Cardiac muscle cell (in vitro differentiated cells and primary cell): ENCODE data around the gene CAMSAP1. TPM values are rescaled to one million over a fixed set of nuclear protein-coding genes. Genes with fewer than 3 reads are reported as not detected.
"Not testable (repeated sequence)": the region's sequence is repeated elsewhere in the genome, so short reads cannot be mapped to it uniquely, and the experiment has no call there.

Experiments
- DNase-seq, 2 donors: peaks; one replicate each; pipeline versions ENCODE4 v3.0.0 to v3.0.0-alpha.2; 2010 to 2017; ENCODE audit warnings: low read depth in 1 of 2, low spot score in 1 of 2
- H3K27ac ChIP-seq: fragments of 200-600 bp; sonication (generic); 2 replicates; pipeline ENCODE4 v1.5.1; 2016
- H3K27me3 ChIP-seq: fragments of 200-600 bp; sonication (generic); 2 replicates; pipeline ENCODE4 v1.6.0; 2016; ENCODE audit warnings: control low read depth
- H3K36me3 ChIP-seq: fragments of 200-600 bp; sonication (generic); 2 replicates; pipeline ENCODE4 v1.5.1; 2016; ENCODE audit warnings: control low read depth
- H3K4me1 ChIP-seq: fragments of 200-600 bp; sonication (generic); 2 replicates; pipeline ENCODE4 v1.8.1; 2017; ENCODE audit warnings: low read depth, mild to moderate bottlenecking, mixed run types
- H3K4me3 ChIP-seq: fragments of 200-600 bp; sonication (generic); 2 replicates; pipeline ENCODE4 v1.5.1; 2016; ENCODE audit warnings: mild to moderate bottlenecking
- H3K9me3 ChIP-seq: fragments of 200-600 bp; sonication (generic); 2 replicates; pipeline ENCODE4 v1.5.1; 2017; ENCODE audit warnings: low read depth, mild to moderate bottlenecking, control low read depth
- polyA plus RNA-seq: library from polyadenylated mRNA; unstranded; fragments of >200 nt; fragmentation: Nextera tagmentation; extraction: Ambion mirVana; gene quantifications from 2 replicates; pipeline ENCODE4 v1.2.1, GENCODE V29; 2016
- total RNA-seq: library from RNA; depleted of rRNA; stranded (reverse); fragments of >200 nt; gene quantifications from 2 replicates; pipeline ENCODE4 v1.2.3, GENCODE V29; 2016
- TF ChIP-seq, protein P1 (sequence below): IDR thresholded peaks from 2 replicates; pipeline ENCODE4 v1.5.1; 2012; ENCODE audit warnings: low read depth, mild to moderate bottlenecking, low read length

CAMSAP1 gene
- total and polyA plus RNA-seq, 2 experiments from 2014 or later, result 7.8 to 64.1 TPM

DNA sequence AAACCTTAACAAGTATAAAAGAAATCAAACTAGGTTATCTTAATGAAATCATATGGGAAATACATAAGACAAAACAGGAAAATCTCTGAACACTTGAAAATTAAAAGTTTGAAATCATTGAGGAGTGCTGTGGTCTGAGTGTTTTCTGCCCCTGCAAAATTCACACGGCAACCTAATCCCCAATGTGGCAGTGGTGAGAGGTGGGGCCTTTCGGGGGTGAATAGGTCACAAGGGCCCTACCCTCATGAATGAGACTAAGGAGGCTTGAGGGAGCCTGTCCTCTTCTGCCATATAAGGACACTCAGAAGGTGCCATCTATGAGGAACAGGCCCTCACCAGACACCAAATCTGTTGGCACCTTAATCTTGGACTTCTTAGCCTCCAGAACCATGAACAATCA is 10.7 kb downstream of the CAMSAP1 start:
- no peak overlapping the region for H3K27ac ChIP-seq
- no peak overlapping the region for H3K4me3 ChIP-seq
- DNase-seq, result no peak
- H3K4me1 ChIP-seq, result no peaks in the 10 kb centered on the region
- no peaks in the 10 kb centered on the region for H3K9me3 ChIP-seq
- H3K27me3 ChIP-seq, result no peaks in the 10 kb centered on the region
- TF ChIP-seq, protein P1, sequence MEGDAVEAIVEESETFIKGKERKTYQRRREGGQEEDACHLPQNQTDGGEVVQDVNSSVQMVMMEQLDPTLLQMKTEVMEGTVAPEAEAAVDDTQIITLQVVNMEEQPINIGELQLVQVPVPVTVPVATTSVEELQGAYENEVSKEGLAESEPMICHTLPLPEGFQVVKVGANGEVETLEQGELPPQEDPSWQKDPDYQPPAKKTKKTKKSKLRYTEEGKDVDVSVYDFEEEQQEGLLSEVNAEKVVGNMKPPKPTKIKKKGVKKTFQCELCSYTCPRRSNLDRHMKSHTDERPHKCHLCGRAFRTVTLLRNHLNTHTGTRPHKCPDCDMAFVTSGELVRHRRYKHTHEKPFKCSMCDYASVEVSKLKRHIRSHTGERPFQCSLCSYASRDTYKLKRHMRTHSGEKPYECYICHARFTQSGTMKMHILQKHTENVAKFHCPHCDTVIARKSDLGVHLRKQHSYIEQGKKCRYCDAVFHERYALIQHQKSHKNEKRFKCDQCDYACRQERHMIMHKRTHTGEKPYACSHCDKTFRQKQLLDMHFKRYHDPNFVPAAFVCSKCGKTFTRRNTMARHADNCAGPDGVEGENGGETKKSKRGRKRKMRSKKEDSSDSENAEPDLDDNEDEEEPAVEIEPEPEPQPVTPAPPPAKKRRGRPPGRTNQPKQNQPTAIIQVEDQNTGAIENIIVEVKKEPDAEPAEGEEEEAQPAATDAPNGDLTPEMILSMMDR, result no peak
- H3K36me3 ChIP-seq, result no peaks in the 10 kb centered on the region

- no peak for DNase-seq
- H3K4me3 ChIP-seq, result no peak overlapping the region
Observed at GRCh38 chr9:135896205-135896604, 11.1 kb downstream of the CAMSAP1 start.

GRCh38 chr9:135895202-135895848 is 12.0 kb downstream of the CAMSAP1 start:
- H3K4me1 ChIP-seq, result peaks cover 11% of the 10 kb centered on the region
- no peak overlapping the region for H3K27ac ChIP-seq
- H3K36me3 ChIP-seq, result no peaks in the 10 kb centered on the region
- no peaks in the 10 kb centered on the region for H3K27me3 ChIP-seq
- no peaks in the 10 kb centered on the region for H3K9me3 ChIP-seq
- TF ChIP-seq, protein P1, result no peak
- H3K4me3 ChIP-seq, result no peak overlapping the region
- DNase-seq, result no peak

More at GRCh38 chr9:135896205-135896604, 11.1 kb downstream of the CAMSAP1 start:
- Histone ChIP-seq H3K27ac (no peak overlapping the region), H3K36me3 (no peaks in the 10 kb centered on the region), H3K9me3 (no peaks in the 10 kb centered on the region), H3K4me1 (peaks cover 2% of the 10 kb centered on the region), H3K27me3 (no peaks in the 10 kb centered on the region)
- TF ChIP-seq, protein P1, result no peak

DNA sequence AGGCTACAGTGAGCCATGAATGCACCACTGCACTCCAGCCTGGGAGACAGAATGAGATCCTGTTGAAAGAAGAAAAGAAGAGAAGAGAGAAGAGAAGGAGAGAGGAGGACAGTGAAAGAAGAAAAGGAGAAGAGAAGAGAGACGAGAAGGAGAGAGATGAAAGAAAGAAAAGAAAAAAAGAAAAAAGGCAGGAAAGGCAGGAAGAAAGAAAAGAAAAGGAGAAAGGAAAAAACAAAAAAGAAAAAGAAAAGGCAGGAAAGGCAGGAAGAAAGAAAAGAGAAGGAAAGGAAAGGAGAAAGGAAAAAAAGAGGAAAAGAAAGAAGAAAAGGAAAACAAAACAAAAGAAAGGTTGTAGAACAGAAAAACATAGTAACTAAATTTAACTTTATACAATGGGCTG is 14.2 kb downstream of the CAMSAP1 start:
- peaks cover 25% of the 10 kb centered on the region for H3K4me1 ChIP-seq
- H3K27me3 ChIP-seq, result no peaks in the 10 kb centered on the region
- no peaks in the 10 kb centered on the region for H3K9me3 ChIP-seq
- no peak overlapping the region for H3K4me3 ChIP-seq
- no peaks in the 10 kb centered on the region for H3K36me3 ChIP-seq
- H3K27ac ChIP-seq, result no peak overlapping the region
- TF ChIP-seq, protein P1, result no peak
- no peak for DNase-seq

- not testable (repeated sequence) for H3K27ac ChIP-seq, H3K36me3 ChIP-seq, H3K9me3 ChIP-seq, H3K27me3 ChIP-seq, H3K4me3 ChIP-seq, DNase-seq
- H3K4me1 ChIP-seq, result peaks cover 32% of the 10 kb centered on the region
Observed at GRCh38 chr9:135892327-135892726, 15.0 kb downstream of the CAMSAP1 start.

GRCh38 chr9:135891027-135891631 is 16.2 kb downstream of the CAMSAP1 start:
- H3K27ac ChIP-seq, result peak overlapping the region; percentile 28
- TF ChIP-seq, protein P1, result no peak
- no peaks in the 10 kb centered on the region for H3K9me3 ChIP-seq
- DNase-seq, result no peak
- no peaks in the 10 kb centered on the region for H3K36me3 ChIP-seq
- H3K4me3 ChIP-seq, result no peak overlapping the region
- H3K27me3 ChIP-seq, result no peaks in the 10 kb centered on the region
- peaks cover 38% of the 10 kb centered on the region for H3K4me1 ChIP-seq
